ENCODE measurements around the gene SPECC1L.

GRCh38 chr22:24367841-24368240 lies 97.2 kb downstream of the SPECC1L start:
- TF ChIP-seq POLR2AphosphoS5 (IDR thresholded peaks at IDR 0.05) (no peak), CTCF (IDR thresholded peaks at IDR 0.05) (no peak), POLR2A (IDR thresholded peaks at IDR 0.05; ENCODE audit: low read depth) (no peak), EP300 (IDR thresholded peaks at IDR 0.05) (no peak)
